GM18519 (cell line): ENCODE data around the gene NCEH1.
A peak's percentile ranks its signal among the peaks of the same experiment; 100 is the strongest.
"Not testable (repeated sequence)": the region's sequence is repeated elsewhere in the genome, so short reads cannot be mapped to it uniquely, and the experiment has no call there.

Experiments
- ATAC-seq: cut with Tn5 transposase; IDR thresholded peaks from one replicate; pipeline ENCODE4 v1.9.1; 2021; ENCODE audit warnings: mild to moderate bottlenecking, moderate library complexity; ENCODE audit not compliant: unreplicated experiment, low FRiP score

Gene NCEH1

GRCh38 chr3:172710664-172711453 lies at the start of gene NCEH1:
Gene NCEH1, minus strand, starts transcription at chr3:172711067. Its CDS starts 83 bp downstream, at chr3:172710984.
- ATAC-seq = peak; percentile 100

- not testable (repeated sequence) for ATAC-seq
Observed at GRCh38 chr3:172760416-172760815, 49.5 kb upstream of the NCEH1 start.

GRCh38 chr3:172753125-172753524 lies 42.3 kb upstream of the NCEH1 start:
- ATAC-seq = no peak

- no peak for ATAC-seq
Observed at GRCh38 chr3:172752651-172753050, 41.8 kb upstream of the NCEH1 start.

- ATAC-seq = no peak
Observed at GRCh38 chr3:172751175-172751704, 40.4 kb upstream of the NCEH1 start.

GRCh38 chr3:172750368-172751174 lies 39.7 kb upstream of the NCEH1 start, which contains the start of gene ECT2:
Gene ECT2, plus strand, starts transcription at chr3:172750726. Its CDS starts 3,805 bp downstream, at chr3:172754531.
- ATAC-seq = peak; percentile 96

- no peak for ATAC-seq
Observed at GRCh38 chr3:172750069-172750367, 39.2 kb upstream of the NCEH1 start.

GRCh38 chr3:172749230-172749965 lies 38.5 kb upstream of the NCEH1 start:
- no peak for ATAC-seq

GRCh38 chr3:172746475-172746874 lies 35.6 kb upstream of the NCEH1 start:
- no peak for ATAC-seq

GRCh38 chr3:172739462-172739861 lies 28.6 kb upstream of the NCEH1 start:
- ATAC-seq = no peak

- ATAC-seq = no peak
Observed at GRCh38 chr3:172735014-172735413, 24.1 kb upstream of the NCEH1 start.

GRCh38 chr3:172726380-172726779 lies 15.5 kb upstream of the NCEH1 start:
- no peak for ATAC-seq

- not testable (repeated sequence) for ATAC-seq
Observed at GRCh38 chr3:172722536-172723040, 11.7 kb upstream of the NCEH1 start.

- ATAC-seq = no peak
Observed at GRCh38 chr3:172717493-172718088, 6.7 kb upstream of the NCEH1 start.

- ATAC-seq = no peak
Observed at GRCh38 chr3:172716476-172716875, 5.6 kb upstream of the NCEH1 start.

- no peak for ATAC-seq
Observed at GRCh38 chr3:172713316-172713715, 2.4 kb upstream of the NCEH1 start.

- peak; percentile 2 for ATAC-seq
Observed at GRCh38 chr3:172711454-172711795, 558 bp upstream of the NCEH1 start.

- ATAC-seq = no peak
Observed at GRCh38 chr3:172709774-172710663, 848 bp downstream of the NCEH1 start.
